WI38 (cell line): ENCODE results near the gene MBP.

Experiments
- H3K4me3 ChIP-seq: 2 replicates; pipeline ENCODE4 v1.5.1; 2011; ENCODE audit warnings: low read depth, mild to moderate bottlenecking, control low read depth, low read length
- CTCF ChIP-seq: IDR thresholded peaks from 2 replicates; pipeline ENCODE4 v1.5.1; 2012; ENCODE audit warnings: low read depth, mild to moderate bottlenecking, control low read depth, low read length

Gene MBP

GRCh38 chr18:77111951-77112746, 20.4 kb downstream of the MBP start:
- H3K4me3 ChIP-seq: no peak overlapping the region
- no peak for TF ChIP-seq CTCF

- no peak overlapping the region for H3K4me3 ChIP-seq
- no peak for TF ChIP-seq CTCF
Measured at GRCh38 chr18:77111449-77111848, 21.1 kb downstream of the MBP start.

- no peak overlapping the region for H3K4me3 ChIP-seq
- TF ChIP-seq CTCF: no peak
Measured at GRCh38 chr18:77110936-77111335, 21.6 kb downstream of the MBP start.

GRCh38 chr18:77110400-77110799, 22.2 kb downstream of the MBP start:
- no peak overlapping the region for H3K4me3 ChIP-seq
- TF ChIP-seq CTCF: no peak

GRCh38 chr18:77109648-77110019, 22.9 kb downstream of the MBP start:
- TF ChIP-seq CTCF: no peak
- H3K4me3 ChIP-seq: no peak overlapping the region

- no peak for TF ChIP-seq CTCF
- H3K4me3 ChIP-seq: no peak overlapping the region; the same call in 1 of the 2 replicates
Measured at GRCh38 chr18:77108821-77109647, 23.5 kb downstream of the MBP start.

GRCh38 chr18:77108001-77108692, 24.4 kb downstream of the MBP start:
- peak overlapping the region; percentile 14 for H3K4me3 ChIP-seq
- TF ChIP-seq CTCF: no peak
